HT-29 (cell line): Measurements from ENCODE around the gene CHCHD6. TPM values are rescaled to one million over a fixed set of nuclear protein-coding genes. Genes with fewer than 3 reads are reported as not detected.

ENCODE experiments used
- DNase-seq: peaks from one replicate; pipeline ENCODE4 v3.0.0-alpha.2; 2015; ENCODE audit warnings: low spot score
- total RNA-seq: library from RNA; depleted of rRNA; stranded (reverse); fragments of >200 nt; shearing (Covaris generic); gene quantifications from 2 replicates; pipeline ENCODE4 v1.2.3, GENCODE V29; 2014

Gene CHCHD6
- total RNA-seq, 1 experiment from 2014 or later = 36.8 TPM

DNA sequence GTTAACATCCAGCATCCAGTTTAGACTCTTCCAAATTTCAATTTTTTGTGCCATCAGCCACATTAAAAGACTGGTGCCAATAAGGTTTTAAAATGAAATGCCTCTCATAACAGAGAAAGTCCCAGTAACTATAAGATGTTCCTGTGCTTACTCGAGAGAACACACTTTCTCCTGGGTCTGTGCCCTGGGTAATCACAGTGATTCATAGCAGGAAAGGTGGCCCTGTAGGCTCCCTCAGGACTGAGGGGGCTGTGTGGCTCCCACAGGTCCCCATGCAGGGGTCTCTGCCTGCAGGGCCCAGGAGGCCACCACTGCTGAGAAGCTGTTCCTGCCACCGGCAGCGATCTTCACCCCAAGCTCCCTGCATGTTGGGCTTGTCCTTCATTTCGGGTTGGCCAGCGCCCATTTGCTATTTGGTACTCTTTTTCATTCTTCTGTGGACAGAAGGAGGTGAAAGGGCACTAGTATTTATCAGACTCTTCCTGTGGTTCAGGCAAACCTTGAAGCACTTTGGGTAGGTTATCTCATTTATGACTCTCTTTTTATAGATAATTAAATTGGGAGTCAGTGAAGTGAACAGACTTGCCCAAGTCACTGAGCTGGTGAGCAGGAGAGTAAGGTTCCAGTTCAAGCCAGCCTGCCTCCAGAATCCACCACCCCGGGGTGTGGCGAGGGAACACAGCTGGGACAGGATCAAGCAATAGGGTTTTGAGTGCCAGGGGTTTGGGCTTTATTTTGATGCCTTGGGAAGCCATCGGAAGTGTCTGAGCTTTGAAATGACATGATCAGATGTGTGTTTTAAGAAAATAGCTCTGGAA, 234.7 kb downstream of the CHCHD6 start:
- no peak for DNase-seq

DNA sequence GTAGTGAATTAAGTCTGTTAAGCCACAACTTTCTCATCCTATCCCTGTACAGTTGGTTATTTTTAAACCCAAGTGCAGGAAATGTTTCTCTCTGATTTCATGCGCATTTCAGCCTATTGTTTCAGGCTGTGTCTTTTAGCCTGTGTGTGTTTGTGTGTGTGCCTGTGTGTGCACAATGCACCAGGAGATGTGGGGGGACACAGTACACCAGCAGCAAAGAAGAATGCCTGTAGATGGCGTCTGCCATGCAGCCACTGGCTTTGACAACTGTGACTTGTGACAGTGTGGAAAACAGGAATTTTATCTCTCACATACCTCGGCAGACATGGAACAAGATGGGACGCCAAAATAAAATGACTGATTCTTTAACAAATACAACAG, 235.3 kb downstream of the CHCHD6 start:
- peak; percentile 17 for DNase-seq

DNA sequence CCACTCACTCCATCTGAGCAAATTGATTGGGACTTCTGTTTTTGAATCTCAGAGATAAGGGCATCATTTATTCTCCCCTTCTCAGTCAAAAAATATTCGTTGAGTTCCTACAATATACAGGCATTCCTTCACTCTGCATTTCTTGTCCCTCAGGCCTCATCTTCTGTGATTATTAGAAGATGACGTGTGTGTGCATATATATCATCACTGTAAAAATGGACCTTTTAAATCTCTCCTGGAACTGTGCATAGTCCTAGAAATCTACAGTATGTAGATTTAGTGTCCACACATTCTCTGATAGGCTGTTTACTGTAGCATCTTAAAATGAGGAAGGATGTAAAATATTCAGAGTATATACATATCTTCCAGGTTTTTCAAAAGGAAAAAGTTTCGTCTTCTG, 235.7 kb downstream of the CHCHD6 start:
- DNase-seq = no peak

DNA sequence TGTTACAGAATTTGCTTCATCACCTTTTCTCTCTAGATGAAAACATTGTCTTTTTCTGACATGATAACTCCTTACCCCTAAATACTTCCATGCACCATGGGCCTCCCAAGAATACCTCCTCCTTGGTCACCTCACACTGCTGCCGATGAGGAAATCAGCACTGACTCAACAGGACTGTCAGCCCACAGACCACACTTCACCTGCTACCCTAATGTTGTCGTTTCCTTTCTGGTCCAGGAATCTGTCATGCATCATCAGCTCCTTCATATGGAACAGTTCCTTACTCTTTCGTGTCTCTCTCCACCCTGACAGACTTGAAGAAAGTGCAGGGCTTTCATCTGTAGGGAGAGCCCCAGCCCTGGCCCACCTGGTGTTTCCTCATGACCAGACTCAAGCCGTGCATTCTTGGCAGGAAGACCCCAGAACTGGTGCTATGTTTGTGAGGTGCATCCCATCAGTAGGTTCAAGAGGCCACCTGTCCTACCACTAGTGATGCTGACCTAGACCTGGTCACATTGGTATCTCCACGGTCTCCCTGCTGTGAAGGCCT, 237.8 kb downstream of the CHCHD6 start:
- no peak for DNase-seq

DNA sequence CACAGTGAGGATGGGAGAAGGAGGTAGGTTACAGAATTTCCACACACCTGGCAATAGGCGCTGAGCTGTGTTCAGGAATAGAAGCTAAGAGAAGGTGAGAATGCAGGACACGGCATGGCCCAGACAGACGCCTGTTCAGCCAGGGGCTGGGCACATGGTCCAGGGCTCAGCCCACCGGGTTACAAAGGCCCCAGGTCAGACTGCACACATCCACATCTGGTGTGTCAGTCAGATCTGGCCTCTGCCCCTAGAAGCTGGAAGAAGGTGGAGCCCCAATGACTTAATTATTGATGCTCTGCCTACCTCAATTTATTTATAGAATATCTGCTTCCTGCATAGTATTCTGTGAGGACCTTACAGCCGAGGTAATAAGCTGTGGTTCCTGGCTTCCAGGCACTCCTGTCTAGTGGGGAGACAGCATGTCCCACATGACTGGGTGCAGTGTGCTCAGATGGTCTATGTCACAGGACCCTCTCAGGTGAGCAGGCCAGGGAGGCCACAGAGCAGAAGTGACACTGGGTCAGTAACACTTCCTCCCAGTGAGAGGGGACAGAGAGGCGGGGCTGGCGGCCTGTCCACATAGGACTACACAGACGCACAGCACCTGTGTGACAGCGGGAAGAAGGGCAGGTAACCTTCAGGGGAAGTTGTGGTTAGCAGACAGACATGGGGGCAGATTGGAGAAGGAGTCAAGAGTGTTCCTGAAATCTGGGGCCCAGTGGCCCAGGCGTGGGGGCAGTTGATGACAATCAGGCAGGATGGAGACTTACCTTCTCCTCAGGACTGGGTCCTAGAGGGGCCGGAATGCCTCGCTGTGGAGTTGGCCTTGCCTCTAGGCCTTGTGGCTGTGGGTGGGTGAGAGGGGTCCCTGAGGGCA, 240.3 kb downstream of the CHCHD6 start:
- no peak for DNase-seq

DNA sequence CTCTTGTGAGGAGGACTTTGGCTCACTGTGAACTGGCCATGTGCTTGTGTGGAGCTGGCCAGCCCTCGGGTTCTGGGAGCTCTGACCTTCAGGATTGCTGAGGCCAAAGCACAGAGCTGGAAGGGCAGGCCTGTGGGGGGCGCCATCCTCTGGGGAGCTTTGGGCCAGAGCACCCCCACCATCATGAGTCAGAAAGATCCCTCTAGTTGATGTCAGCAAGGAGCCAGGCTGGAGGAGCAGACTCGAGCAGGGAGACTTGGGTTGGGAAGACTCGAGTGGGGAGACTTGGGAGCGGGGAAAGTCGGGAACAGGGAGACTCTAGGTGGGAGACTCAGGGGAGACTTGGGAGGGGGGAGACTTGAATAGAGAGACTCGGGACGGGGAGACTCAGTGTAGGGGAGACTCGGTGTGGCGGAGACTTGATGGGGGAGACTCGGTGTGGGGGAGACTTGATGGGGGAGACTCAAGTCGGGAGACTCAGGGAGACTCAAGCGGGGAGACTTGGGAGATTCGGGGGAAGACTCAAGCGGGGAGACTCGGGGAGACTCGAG, 241.2 kb downstream of the CHCHD6 start:
- DNase-seq = no peak

DNA sequence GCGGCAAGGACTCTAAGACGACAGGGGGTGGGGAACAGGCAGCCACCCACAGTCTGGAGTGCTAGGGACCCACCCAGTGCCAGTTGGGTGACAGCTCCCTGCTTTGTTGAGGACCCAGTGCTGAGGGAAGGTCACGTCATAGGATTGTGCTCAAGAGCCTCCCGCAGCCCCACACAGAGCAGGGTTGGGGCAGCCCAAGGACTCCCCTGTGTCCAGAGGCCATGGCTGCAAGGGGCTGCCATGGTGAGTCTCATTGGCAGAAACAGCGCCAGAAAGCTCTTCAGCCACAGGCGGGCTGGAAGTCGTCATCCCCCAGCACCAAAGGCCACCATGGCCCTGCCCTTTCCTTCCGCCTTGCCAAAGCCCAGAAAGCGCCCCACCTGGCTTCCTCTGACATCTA, 241.9 kb downstream of the CHCHD6 start:
- DNase-seq = no peak

DNA sequence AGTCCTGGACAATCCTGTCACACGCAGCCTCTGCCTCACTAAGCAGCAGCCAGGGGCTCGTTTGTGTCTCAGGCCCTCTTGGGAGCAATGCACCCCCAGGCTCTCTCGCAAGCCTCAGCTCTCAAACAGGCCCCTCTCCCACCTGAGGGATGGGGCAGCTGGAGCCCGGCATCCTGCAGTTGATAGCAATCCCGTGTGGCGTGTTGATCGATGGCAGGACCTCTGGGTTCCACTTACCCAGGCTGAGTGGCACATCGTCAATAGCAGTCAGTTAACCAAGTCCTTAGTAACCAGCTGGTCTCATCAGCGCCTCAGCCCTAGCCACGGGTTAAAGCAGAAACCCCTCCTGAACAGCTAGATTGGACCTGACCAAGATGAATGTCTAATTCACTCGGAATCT, 242.4 kb downstream of the CHCHD6 start:
- no peak for DNase-seq

DNA sequence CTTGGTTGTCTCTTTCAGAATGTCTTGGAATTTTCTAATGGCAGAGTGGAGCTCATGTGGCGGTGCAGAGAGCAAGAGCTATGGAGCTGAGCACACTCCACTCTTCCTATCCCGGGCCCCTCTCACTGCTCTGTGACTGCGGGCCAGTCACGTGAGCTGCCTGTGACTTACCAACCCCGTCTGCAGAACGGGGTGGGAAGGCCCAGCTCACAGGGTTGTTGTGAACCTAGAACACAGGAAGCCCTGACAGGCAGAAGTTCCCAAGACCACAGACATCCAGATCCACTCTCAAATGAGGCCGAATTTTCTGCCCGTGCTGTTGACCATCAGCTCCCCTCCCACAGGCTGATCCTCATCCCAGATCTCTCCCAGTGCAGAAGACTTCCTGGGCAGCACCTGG, 243.4 kb downstream of the CHCHD6 start:
- DNase-seq = no peak

DNA sequence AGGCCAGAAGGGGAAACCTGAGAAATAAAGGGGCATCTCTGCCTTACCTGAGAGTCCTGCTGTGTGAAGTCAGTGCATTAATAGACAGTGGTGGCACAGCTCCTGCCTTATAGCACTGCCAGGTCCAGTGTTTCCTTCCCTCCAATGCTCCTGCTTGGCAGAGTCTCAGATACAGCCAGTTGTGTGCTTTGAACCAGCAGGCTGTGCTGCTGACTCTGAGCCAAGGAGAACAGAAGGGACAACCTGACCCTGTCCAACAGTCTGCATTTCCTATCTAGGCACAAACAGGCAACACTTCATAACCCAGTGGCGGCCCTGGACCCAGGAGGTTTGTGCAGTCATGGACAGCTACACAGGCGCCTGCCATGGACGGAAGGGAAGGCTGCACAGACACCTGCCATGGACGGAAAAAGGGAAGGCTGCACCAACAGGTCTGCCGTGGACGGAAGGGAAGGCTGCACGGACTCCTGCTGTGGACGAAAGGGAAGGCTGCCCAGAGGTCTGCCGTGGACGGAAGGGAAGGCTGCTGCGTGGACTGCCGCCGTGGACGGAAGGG, 245.0 kb downstream of the CHCHD6 start:
- DNase-seq = no peak

DNA sequence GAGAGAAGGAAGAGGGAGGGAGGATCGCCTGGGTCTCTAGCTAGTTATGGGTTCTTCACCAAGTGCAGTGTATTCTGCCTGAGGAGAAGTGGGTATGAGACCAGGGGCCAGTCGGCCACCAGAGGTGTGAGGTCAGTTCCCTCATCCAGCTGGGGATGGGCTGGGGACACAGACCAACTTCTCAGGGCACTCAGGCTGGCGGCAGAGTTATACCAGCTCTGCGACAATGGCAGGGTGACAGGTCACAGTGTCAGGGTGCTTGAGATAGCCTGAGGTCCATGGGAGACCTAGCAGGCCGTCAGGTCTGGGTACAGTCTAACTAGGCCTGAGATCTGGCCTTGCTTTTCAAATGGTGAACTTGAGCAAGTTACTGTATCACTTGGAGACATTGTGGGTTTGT, 247.5 kb downstream of the CHCHD6 start:
- no peak for DNase-seq

DNA sequence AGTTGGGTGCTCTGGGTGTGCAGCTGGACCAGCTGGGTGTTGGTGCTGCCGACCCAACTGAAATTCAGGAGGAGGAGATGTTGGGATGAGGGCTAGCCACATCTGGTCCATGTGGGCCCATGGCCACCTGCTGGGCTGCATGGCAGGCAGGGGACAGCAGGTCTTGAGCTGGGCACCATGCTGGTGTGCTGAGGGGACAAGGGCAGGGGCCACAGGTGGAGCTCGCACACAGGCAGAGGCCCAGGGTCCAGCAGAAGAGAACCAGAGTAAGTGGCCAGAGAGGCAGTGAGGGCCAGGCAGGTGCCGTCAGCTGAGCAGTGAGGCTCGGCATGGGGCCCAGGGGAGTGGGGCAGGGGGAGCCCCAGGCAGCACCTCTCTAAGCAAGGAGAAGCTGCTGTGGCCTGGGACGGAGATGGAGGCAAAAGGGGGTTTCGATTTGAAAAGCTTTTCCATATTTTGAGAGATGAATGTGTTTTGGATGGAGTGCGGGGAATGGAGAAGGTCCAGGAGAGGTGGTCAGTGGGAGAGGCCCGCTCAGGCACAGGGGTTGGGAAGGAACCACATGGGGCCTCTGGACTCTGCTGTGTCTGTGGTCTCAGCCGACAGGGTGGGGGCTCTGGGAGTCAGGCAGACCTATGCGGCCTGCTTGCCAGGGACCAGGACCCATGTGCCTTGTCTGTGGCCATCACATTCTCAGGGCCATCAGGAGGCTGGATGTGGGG, 248.4 kb downstream of the CHCHD6 start:
- DNase-seq = no peak

DNA sequence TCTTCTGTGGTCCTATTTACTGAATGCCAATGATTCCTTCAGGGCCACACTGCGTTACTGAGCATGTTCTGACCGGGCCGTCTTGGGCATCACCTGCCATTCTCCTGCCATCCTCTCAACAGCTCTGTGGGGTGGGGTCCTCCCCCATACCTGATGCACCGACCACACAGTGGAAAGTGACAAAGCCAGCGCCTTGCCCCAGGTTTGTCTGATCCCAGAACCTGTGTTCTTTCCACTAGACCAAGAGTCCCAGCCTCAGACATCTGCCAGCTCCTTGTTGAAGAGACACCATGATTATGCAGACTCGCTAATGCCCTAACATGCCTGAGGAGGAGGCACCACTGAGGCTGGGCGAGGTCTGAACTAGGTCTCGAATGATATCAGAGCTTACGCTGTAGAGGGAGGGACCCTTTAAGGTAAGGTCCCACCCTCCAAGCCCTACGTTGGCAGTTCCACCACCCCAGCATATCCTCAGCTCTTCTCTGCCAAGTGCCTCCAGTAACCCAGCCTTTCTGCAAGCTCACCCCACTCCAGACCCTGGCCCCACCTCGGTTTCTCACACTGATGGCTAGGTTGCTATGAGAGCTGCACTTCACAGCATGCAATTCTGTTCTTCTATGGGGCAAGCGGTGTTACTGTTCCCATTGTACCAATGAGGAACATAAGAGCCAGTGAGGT, 249.1 kb downstream of the CHCHD6 start:
- no peak for DNase-seq

DNA sequence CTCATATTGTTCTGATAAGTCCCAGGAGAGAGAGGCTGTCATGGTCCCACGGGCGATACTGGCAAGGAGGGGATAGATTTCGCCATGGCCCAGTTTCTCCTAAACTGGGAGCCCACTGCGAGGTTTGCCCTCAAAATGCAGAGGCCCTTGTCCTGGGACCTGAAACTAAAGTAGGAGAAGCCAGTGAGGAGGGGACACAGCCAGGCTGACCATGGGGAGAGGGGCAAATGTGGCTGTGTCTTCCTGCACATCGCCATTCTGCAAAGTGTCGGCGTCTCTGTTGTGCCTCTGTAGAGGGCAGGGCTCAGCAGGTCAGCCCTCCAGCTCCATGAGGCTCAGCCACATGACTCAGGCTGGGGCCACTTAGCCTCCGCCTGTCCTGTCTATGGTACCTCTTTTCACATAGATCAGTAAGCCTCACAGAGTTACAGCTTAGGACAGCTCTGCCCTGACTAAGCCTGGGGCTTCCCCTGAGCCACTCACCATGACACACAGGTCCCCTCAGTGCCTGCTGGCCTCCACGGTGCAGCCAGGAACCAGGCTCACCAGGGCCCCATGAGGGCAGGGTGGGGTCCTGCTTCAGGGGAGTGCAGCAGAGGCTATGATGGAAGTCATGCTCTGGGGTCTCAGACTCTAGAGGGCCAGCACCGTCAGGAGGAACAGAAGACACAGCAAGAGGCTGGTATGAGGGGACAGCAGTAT, 250.3 kb downstream of the CHCHD6 start:
- DNase-seq = no peak

DNA sequence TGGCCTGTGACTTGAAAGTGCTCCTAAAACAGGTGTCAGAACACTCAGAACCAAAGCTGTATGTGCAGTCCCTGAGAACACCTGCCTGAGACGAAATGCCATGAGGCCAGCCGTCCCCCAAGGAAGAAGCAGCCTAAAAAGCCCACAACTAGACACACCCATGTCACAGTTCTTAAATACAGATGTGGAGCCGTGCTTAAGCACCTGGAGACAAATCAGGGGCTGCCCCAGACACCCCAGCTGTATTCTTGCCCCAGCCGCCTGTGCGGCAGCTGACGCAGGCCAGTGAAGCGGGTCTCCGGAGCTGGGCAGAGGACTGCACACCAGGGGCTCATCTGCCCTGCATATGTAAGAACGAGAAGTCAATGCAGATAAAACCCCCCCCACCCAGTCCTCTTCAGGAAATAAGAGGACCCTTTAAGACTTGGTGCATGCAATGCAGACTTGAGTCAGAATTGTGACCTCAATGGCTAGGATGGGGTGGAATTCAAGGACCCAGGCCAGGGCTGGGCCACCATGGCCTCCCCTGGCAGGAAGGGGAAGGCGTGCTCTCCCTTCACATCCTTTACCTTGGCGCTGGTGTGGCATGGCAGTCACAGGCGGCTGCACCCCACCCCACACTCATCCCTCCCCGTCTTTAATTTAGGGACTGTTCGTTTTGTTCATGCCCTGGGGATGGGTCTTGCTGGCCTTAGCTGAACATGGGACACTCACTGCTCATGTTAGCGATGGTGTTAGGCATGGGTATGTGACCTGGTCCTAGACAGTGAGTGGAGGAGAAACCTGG, 251.2 kb downstream of the CHCHD6 start:
- no peak for DNase-seq

DNA sequence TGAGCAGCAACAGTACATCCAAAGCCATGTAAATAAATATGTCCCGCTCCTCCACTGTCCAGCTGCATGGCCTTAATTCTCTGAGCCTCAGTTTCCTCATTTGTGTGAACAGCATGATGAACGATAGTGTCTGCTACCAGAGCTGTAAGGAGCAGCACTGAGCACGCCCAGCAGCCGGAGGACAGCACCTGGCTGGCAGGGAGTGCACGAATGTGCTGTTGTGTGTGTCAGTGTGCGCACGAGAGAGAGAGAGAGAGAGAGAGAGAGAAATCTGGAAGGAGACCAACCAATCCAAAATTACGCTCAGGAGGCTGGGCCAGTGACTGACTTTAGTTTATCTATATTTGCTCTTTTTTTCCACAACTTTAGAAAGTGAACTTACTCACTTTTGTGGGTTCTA, 252.3 kb downstream of the CHCHD6 start:
- no peak for DNase-seq

DNA sequence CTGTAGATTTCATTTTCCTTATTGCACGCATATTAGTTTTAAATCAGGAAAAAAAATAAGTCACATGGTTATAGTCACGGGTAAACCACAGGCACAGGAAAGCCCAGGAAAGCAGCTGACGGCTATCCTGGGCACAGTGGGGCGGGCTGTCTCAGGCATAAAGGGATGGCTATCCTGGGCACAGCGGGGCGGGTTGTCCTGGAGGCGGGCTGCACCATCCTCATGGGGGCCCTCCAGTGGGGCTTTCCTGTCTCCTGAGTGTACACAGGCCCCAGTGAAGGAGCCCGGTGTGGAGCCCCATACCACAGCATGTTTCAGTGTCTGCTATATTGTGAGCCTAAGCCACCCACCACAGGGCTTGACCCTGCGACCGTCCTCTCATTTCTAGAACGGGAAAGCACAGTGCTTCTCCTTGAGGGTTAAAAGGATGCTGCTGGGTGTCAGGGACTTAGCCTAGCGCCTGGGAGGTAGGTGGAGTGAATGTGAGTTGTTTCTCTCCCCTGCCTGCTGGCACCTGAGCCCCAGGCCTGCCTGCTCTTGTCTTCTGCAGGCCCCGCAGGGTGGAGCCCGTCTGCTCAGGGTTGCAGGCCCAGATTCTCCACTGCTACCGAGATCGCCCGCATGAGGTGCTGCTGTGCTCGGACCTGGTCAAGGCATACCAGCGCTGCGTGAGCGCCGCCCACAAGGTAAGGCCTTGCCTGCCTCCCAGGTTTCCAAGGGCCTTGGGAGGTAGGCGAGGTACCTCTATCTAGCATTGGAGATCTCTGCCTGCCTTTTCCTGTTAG, 253.0 kb downstream of the CHCHD6 start:
- no peak for DNase-seq
